ENCODE results near the gene SLC9A5.

GRCh38 chr16:67263201-67263600 lies 14.4 kb downstream of the SLC9A5 start:
- TF ChIP-seq IRF2 (CRISPR knock-in tag; IDR thresholded peaks at IDR 0.05; ENCODE audit: borderline replicate concordance, low read depth) (no peak), E2F1 (CRISPR knock-in tag; IDR thresholded peaks at IDR 0.05) (no peak), E2F4 (CRISPR knock-in tag; IDR thresholded peaks at IDR 0.05; ENCODE audit: borderline replicate concordance, low read depth) (no peak), FOXP1 (CRISPR knock-in tag; IDR thresholded peaks at IDR 0.05; ENCODE audit: borderline replicate concordance) (no peak), CTCF (IDR thresholded peaks at IDR 0.05) (no peak), RELA (CRISPR knock-in tag; IDR thresholded peaks at IDR 0.05; ENCODE audit: borderline replicate concordance) (no peak), ZBTB43 (CRISPR knock-in tag; IDR thresholded peaks at IDR 0.05) (no peak), MAX (CRISPR knock-in tag; IDR thresholded peaks at IDR 0.05) (no peak), USF2 (CRISPR knock-in tag; IDR thresholded peaks at IDR 0.05) (no peak), SOX15 (CRISPR knock-in tag; IDR thresholded peaks at IDR 0.05) (no peak)

All from WTC11 (cell line).